Sigmoid colon (tissue), 7 donors: ENCODE data around the gene MTFMT. TPM values are rescaled to one million over a fixed set of nuclear protein-coding genes. Genes with fewer than 3 reads are reported as not detected.

Experiments used
- DNase-seq: peaks from one replicate; pipeline ENCODE4 v3.0.0-alpha.2; 2019
- H3K27ac ChIP-seq, 4 donors: fragments of 200-600 bp; sonication (generic); one replicate each; pipeline ENCODE4 v1.5.1; 2016 to 2019; ENCODE audit warnings: mild to moderate bottlenecking in 1 of 4
- H3K27me3 ChIP-seq, 3 donors: fragments of 200-600 bp; sonication (generic); one replicate each; pipeline ENCODE4 v1.5.1; 2019; ENCODE audit warnings: mild to moderate bottlenecking in 1 of 3
- H3K36me3 ChIP-seq, 4 donors: fragments of 200-600 bp; sonication (generic); one replicate each; pipeline ENCODE4 v1.5.1; 2016 to 2019
- H3K4me1 ChIP-seq, 4 donors: fragments of 200-600 bp; sonication (generic); one replicate each; pipeline ENCODE4 v1.5.1; 2017 to 2019
- H3K4me3 ChIP-seq, 4 donors: fragments of 200-600 bp; sonication (generic); one replicate each; pipeline ENCODE4 v1.5.1; 2017 to 2019; ENCODE audit warnings: mild to moderate bottlenecking in 2 of 4, moderate library complexity in 1 of 4
- H3K9me3 ChIP-seq, 4 donors: fragments of 200-600 bp in 3 of 4; sonication (generic) in 3 of 4; one replicate each; pipeline versions ENCODE4 v1.5.1 to v1.6.1; 2013 to 2019
- CTCF ChIP-seq, 4 experiments: fragments of 450-650 bp in 3 of 4; fragments of 200-600 bp in 1 of 4; IDR thresholded peaks; one replicate each; pipeline ENCODE4 v1.5.1; 2016 to 2019; ENCODE audit warnings: antibody characterized with exemption in 4 of 4, mild to moderate bottlenecking in 3 of 4, moderate library complexity in 2 of 4
- EP300 ChIP-seq, 4 donors: sonication (generic); formaldehyde crosslinking; IDR thresholded peaks; one replicate each; pipeline ENCODE4 v1.6.1; 2017; ENCODE audit warnings: antibody characterized with exemption in 4 of 4
- POLR2A ChIP-seq, 2 donors: fragments of 450-650 bp; IDR thresholded peaks; one replicate each; pipeline ENCODE4 v1.6.1; 2016; ENCODE audit warnings: antibody characterized with exemption in 2 of 2, mild to moderate bottlenecking in 2 of 2, moderate library complexity in 2 of 2
- POLR2AphosphoS5 ChIP-seq, 4 donors: sonication (generic); formaldehyde crosslinking; IDR thresholded peaks; one replicate each; pipeline ENCODE4 v1.6.1; 2017; ENCODE audit warnings: antibody characterized with exemption in 4 of 4
- WGBS, 2 donors: extraction: QIAGEN DNeasy Blood & Tissue Kit; methylation state at CpG; one replicate each; pipeline ENCODE4 v1.1.7; 2013; 5-methylcytosine and 5-hydroxymethylcytosine counted together
- intact Hi-C: fragments of 100-400 bp; cut with DNase I; formaldehyde crosslinking; loops from one replicate; pipeline ENCODE4 v1.15.1; 2023
- polyA plus RNA-seq, 3 donors: library from polyadenylated mRNA; stranded (reverse); fragments of 200-250 nt; gene quantifications; one replicate each; pipeline ENCODE4 v1.2.3, GENCODE V29; 2013
- total RNA-seq, 4 donors: library from RNA; depleted of rRNA; stranded (reverse); fragments of >200 nt; gene quantifications; one replicate each; pipeline ENCODE4 v1.1.0, GENCODE V29; 2016
- donor health status: healthy with polysubstance abuse.
- donor health status: Bipolar disorder and iron deficiency.
- donor health status: healthy.

MTFMT gene
- total and polyA plus RNA-seq, 7 donors, result 10.7 to 43.6 (median 31.3) TPM

- DNase-seq, result no peak
- intact Hi-C loops, result no loop called here
- H3K9me3 ChIP-seq, result no peaks in the 10 kb centered on the region
- H3K4me3 ChIP-seq, result no peak overlapping the region
- TF ChIP-seq EP300 (IDR thresholded peaks at IDR 0.05) (no peak), CTCF (IDR thresholded peaks at IDR 0.05) (no peak), POLR2A (IDR thresholded peaks at IDR 0.05) (no peak), POLR2AphosphoS5 (IDR thresholded peaks at IDR 0.05) (no peak)
- no peak overlapping the region for H3K27ac ChIP-seq
- H3K27me3 ChIP-seq, result no peaks in the 10 kb centered on the region
- peaks cover 17 to 99% (median 30%) of the 10 kb centered on the region in 4 donors for H3K36me3 ChIP-seq
- no peaks in the 10 kb centered on the region for H3K4me1 ChIP-seq
- WGBS, 2 donors, result 93 to 95% methylated on average over 7 of the region's 7 CpGs
Measured at GRCh38 chr15:64970698-64971097, 58.7 kb downstream of the MTFMT start.

GRCh38 chr15:64969401-64969800, 60.0 kb downstream of the MTFMT start:
- intact Hi-C loops, result no loop called here
- peaks cover 28 to 99% (median 40%) of the 10 kb centered on the region in 4 donors for H3K36me3 ChIP-seq
- DNase-seq, result no peak
- no peak overlapping the region for H3K27ac ChIP-seq
- H3K9me3 ChIP-seq, result no peaks in the 10 kb centered on the region
- H3K4me1 ChIP-seq, result no peaks in the 10 kb centered on the region
- H3K4me3 ChIP-seq, result no peak overlapping the region
- WGBS, 2 donors, result 87 to 88% methylated on average over 1 of the region's 1 CpG
- H3K27me3 ChIP-seq, result no peaks in the 10 kb centered on the region
- TF ChIP-seq POLR2AphosphoS5 (IDR thresholded peaks at IDR 0.05) (no peak), EP300 (IDR thresholded peaks at IDR 0.05) (no peak), CTCF (IDR thresholded peaks at IDR 0.05) (no peak), POLR2A (IDR thresholded peaks at IDR 0.05) (no peak)

DNA sequence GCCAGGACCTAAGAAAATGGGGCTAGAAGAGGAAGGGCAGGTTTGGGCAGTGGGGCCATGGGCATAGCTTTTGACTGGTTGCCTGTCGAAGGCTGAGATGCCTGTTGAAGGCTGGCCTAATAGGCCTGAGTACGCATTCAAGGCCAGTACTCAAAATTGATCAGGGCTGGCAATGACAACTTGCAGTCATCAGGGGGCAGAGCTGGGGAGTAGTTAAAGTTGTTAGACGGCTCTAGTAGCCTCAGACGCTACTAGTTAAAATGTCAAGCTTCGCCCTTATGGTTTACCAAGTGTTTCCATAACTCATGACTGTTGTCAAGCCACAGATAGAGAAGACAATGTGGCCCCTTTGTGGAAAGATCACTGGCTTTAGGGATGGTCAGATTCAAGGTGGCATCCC, 68.4 kb downstream of the MTFMT start:
- TF ChIP-seq EP300 (IDR thresholded peaks at IDR 0.05) (no peak), POLR2AphosphoS5 (IDR thresholded peaks at IDR 0.05) (no peak), POLR2A (IDR thresholded peaks at IDR 0.05) (no peak), CTCF (IDR thresholded peaks at IDR 0.05) (no peak)
- Histone ChIP-seq H3K4me3 (no peak overlapping the region), H3K27me3 (no peaks in the 10 kb centered on the region), H3K27ac (no peak overlapping the region), H3K9me3 (no peaks in the 10 kb centered on the region), H3K36me3 (peaks cover 42 to 98% (median 66%) of the 10 kb centered on the region in 4 donors), H3K4me1 (no peaks in the 10 kb centered on the region)
- DNase-seq, result no peak
- intact Hi-C loops, result no loop called here
- 94 to 96% methylated on average over 5 of the region's 5 CpGs for WGBS, 2 donors

- Histone ChIP-seq H3K27ac (no peak overlapping the region), H3K36me3 (peaks cover 38 to 98% (median 67%) of the 10 kb centered on the region in 4 donors), H3K4me1 (no peaks in the 10 kb centered on the region), H3K27me3 (no peaks in the 10 kb centered on the region), H3K4me3 (no peak overlapping the region), H3K9me3 (no peaks in the 10 kb centered on the region)
- TF ChIP-seq POLR2A (IDR thresholded peaks at IDR 0.05) (no peak), CTCF (IDR thresholded peaks at IDR 0.05) (no peak), POLR2AphosphoS5 (IDR thresholded peaks at IDR 0.05) (no peak), EP300 (IDR thresholded peaks at IDR 0.05) (no peak)
- WGBS, 2 donors, result 97% methylated on average over 6 of the region's 6 CpGs
- intact Hi-C loops, result no loop called here
- no peak for DNase-seq
Measured at GRCh38 chr15:64960153-64960552, 69.3 kb downstream of the MTFMT start.

DNA sequence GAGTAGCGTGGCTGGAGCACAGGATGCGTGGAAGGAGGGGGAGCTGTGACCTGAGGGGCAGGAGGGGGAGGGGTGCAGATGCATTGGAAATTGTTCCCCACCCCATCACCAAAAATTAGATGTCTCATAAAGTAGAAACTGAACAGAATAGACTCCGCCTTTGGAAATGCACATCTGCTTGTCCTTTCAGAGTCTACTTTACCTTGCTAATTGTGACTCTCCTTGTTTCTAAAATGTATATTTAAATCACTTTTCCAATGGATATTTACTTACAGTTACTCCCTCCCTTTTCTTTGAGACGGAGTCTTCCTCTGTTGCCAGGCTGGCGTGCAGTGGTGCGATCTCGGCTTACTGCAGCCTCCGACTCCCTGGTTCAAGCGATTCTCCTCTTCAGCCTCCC, 70.3 kb downstream of the MTFMT start:
- peaks cover 28 to 90% (median 59%) of the 10 kb centered on the region in 4 donors for H3K36me3 ChIP-seq
- TF ChIP-seq POLR2A (IDR thresholded peaks at IDR 0.05), result no peak
- no peak for TF ChIP-seq POLR2AphosphoS5 (IDR thresholded peaks at IDR 0.05)
- TF ChIP-seq EP300 (IDR thresholded peaks at IDR 0.05), result no peak
- no peak for TF ChIP-seq CTCF (IDR thresholded peaks at IDR 0.05)
- no peaks in the 10 kb centered on the region for H3K27me3 ChIP-seq
- no peaks in the 10 kb centered on the region for H3K4me1 ChIP-seq
- no peak overlapping the region for H3K27ac ChIP-seq
- intact Hi-C loops, result no loop called here
- H3K9me3 ChIP-seq, result no peaks in the 10 kb centered on the region
- 96 to 97% methylated on average over 9 of the region's 9 CpGs for WGBS, 2 donors
- no peak overlapping the region for H3K4me3 ChIP-seq
- no peak for DNase-seq
